ENCODE data around the gene CHST9.
"Not testable (repeated sequence)": the region's sequence is repeated elsewhere in the genome, so short reads cannot be mapped to it uniquely, and the experiment has no call there.

Gene CHST9

DNA sequence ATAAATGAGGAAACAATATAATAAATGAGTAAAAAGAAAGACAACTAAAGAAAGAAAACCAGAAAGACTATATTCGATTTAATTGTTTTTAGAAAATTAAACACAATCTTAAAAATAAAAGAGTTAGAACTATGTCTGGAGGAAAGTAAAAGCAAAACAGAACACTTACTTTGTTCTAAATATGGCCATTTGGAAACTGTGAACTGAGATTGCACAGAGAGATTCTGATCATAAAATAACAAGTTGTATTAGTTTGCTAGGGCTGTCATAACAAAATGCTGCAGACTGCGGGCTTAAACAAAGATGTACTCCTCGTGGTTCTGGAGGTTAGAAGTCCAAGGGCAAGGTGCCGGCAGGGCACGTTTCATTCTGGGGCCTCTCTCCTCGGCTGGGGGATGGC is 191.5 kb downstream of the CHST9 start:
- no peak for DNase-seq

- DNase-seq = no peak
These were observed 192.2 kb downstream of the CHST9 start for GRCh38 chr18:26992926-26993325.

DNA sequence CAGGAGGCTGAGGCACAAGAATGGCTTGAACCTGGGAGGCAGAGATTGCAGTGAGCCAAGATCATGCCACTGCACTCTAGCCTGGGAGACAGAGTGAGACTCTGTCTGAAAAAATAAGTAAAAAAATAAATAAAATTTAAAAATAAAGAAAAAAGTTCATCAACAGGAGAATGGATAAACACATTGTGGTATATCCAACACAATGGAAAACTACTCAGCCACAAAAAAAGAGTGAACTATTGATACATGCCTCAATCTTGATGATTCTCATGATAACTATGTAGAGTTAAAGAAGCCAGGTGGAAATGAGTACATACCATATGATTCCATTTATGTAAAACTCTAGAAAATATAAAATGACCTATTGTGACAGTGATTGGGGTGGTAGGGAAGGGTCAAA is 195.3 kb downstream of the CHST9 start:
- DNase-seq = no peak

GRCh38 chr18:26981360-26982082 is 203.6 kb downstream of the CHST9 start:
- no peak for DNase-seq

DNA sequence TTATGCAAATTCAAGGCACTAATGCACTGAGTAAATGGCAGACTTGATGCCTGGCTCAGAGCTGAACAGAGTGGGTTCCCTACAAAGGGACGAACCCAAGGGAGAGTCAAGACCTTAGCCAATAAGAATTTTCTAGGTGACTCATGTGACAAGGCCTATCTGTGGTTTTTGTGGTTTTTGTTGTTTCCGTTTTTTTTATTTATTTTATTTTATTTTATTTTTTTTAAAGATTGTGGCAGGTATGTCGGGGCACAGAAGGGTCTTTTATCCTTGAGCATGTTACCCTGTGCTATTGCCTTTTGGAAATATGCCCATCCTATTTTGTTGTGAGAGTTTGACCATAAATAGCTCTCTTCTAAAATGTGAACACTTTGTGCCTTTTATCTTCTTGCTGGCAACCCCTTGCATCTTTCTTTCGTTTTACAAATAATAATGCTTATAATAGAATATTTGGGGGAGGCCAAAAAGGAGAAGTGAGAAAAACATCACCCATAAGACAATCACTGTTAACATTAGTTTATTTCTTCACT is 206.2 kb downstream of the CHST9 start:
- no peak for DNase-seq

GRCh38 chr18:26977781-26978180 is 207.3 kb downstream of the CHST9 start:
- no peak for DNase-seq

- DNase-seq = no peak
These were observed 208.9 kb downstream of the CHST9 start for GRCh38 chr18:26976206-26976605.

GRCh38 chr18:26972549-26972948 is 212.6 kb downstream of the CHST9 start:
- DNase-seq = not testable (repeated sequence)

DNA sequence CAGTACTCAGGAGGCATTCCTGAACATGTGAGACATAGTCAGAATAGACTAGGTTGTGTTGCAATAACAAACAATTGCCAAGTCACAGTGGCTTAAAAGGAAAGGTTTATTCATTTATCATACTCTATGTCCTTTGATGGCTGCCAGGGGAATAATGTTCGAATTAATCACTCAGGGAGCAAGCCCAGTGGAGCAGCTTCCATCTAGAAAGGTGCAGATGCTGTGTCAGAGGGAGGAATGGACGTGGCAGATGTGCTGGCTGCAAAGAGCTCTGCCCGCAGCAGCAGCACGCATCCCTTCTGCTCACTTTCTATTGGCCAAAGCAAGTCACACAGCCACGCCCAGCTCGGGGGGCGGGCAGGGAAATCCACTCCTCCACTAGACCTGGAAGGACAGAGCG is 213.7 kb downstream of the CHST9 start:
- DNase-seq = no peak

- no peak for DNase-seq
These were observed 214.5 kb downstream of the CHST9 start for GRCh38 chr18:26970637-26971036.

DNA sequence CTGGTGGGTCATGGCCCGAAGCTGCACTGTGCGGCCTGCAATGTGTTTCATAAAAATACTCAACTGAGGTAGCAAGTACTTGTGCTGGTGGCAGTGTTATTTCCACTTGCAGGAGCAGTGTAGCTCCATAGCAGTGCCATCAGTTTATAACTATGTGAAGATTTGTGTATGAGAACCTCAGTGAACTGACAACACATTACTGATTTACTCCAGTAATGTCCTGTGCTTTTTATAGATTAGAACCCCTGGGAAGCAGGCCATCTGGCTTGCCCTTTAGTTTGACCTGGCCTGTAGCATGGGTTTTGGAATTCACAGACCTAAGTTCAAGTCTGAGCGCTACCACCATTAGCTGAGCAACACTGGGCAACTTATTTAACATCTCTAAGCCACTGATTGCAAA is 219.9 kb downstream of the CHST9 start:
- DNase-seq = no peak

DNA sequence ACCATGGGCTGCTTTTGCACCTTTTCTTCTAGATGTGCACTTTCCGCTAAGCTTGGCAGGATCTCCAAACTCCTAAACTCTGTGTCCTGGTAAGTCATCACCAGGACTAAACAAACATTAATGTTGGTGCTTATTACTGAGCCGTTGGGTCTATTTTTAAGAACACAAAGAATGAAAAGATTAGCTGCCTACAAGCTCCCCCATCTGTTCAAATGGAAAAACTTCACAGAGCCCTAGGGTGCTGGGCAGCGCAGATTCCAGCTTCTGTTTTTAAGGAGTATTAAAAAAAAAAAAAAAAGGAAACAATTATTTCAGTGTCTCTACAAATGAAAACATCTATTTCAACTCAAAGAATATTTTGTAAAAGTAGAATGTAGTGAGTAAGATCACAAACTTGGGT is 221.8 kb downstream of the CHST9 start:
- no peak for DNase-seq

GRCh38 chr18:26961839-26962238 is 223.3 kb downstream of the CHST9 start:
- DNase-seq = no peak

DNA sequence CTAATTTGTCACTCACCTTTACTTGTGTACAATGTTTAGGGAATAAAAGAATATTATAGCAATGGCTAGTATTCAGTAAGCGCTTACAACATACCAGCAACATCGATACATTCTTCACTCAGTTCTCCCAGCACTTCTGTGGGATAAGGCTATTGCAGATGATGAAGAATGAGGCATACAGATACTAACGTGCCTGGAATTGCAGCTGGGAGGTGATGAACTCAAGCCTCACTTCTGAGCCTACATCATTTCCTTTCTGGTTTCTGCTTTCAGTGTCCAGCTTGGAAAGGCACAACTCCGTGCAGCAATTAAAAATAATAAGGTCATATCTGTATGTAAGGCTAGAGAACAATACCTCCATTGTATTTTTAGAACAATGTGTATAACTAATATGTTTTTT is 224.2 kb downstream of the CHST9 start:
- DNase-seq = no peak

DNA sequence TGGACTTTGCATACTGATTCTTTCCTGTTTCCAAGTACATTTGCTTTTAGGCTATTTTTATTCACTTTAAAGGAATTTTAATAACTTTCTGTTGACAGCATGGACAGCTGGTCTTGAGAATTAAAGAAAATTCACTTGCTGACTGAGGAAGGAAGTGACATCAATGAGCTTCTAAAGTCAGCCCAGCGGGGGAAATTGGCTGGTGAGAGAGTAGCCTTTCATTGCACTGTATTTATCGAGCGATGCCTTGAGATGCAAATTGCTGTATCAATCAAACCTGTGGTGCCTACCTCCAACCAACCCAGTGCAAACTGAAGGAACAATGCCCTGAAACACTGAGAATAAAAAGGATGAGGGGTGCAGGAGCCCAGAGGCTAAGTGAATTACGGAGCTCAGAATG is 228.2 kb downstream of the CHST9 start:
- no peak for DNase-seq

- DNase-seq = no peak
These were observed 236.4 kb downstream of the CHST9 start for GRCh38 chr18:26948703-26949102.

GRCh38 chr18:26943906-26944305 is 241.2 kb downstream of the CHST9 start:
- DNase-seq = no peak

- DNase-seq = no peak
These were observed 243.5 kb downstream of the CHST9 start for GRCh38 chr18:26941584-26941983.

GRCh38 chr18:26940744-26941398 is 244.2 kb downstream of the CHST9 start:
- no peak for DNase-seq

DNA sequence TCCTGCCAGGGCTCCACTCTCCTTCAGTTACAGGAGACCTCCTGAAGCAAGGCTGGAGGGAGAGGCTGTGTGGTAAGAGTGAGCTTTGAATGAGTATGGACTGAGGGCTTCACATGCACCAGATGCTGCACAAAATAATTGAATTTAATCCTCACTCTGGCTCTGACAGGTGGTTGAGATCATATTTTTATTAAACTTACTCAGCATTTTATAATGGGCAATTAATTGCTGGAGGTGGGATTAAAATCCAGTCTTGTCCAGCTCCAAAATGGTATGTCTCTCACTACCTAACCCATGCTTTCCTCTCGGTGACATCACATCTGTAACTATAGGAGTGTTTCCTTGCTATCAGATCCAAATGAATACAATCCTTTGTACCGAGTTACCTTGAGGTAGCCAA is 253.4 kb downstream of the CHST9 start:
- no peak for DNase-seq

GRCh38 chr18:26930630-26931029 is 254.5 kb downstream of the CHST9 start:
- no peak for DNase-seq

DNA sequence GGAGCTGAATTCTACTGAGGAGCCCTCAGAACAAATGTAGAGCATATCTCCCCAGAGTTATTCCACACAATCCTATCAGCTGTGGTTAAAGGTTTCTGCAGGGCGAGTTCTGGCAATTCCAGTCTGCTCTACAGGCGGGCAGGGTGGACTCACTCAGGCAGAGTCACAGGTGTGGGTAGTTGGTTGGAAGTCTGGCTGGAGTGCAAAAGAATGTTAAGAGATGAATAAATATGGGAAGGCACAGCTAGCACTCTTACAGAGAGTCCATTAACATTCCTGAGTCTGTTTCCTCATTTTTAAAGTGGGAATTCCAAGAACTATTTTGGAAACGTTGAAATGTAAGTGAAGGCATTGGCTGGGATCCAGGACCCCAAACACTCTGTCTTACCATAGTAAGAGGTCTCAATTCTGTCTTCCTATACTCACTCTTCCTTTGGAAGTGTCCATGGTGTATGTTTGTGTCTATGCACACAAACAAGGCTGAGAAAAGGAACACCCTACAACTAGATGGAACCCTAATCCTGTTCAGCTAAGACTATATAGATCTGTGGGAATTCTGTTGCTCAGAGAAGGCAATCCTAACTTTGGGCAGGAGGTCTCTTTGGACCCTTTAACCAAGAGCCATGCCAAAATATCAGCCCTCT is 256.3 kb downstream of the CHST9 start:
- DNase-seq = no peak

GRCh38 chr18:26927822-26928221 is 257.3 kb downstream of the CHST9 start:
- DNase-seq = not testable (repeated sequence)

DNA sequence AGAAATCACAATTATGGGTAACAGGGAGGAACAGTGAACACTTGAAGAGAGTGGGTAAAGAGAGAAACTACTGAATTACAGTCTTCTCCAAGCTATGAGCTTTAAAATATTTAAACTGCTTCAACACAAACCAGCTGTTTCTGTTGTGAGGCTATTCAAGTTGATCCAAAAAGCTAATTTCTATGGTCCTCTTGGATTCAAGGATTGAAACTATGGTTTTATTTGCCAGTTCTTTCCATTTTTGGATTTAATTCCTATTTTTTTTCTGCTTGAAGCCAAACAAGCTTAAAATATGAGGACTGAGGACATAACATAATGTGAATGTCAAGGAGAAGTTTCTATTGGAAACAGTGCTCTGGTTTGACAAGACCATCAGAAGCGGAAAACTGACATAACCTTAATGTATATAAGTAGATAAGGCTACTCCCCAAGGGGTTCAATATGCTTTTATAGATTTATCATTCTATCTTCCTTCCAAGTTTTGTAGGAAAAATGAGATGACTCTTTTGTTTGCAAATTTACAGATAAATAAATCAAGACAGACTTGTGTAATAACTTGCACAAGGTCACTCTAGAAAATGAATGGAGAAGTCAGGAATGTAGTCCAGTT is 258.9 kb downstream of the CHST9 start:
- DNase-seq = no peak

All from activated CD8-positive, alpha-beta memory T cell treated with anti-CD3 and anti-CD28 coated beads, Interleukin-2, amount 50 U/mL, for 48 hours (primary cell).